ENCODE measurements around the gene RIC8B. TPM values are rescaled to one million over a fixed set of nuclear protein-coding genes. Genes with fewer than 3 reads are reported as not detected.

Gene RIC8B
- polyA plus RNA-seq, 12 donors, result 13.4 to 23.1 (median 16.9) TPM; not detected in 1

DNA sequence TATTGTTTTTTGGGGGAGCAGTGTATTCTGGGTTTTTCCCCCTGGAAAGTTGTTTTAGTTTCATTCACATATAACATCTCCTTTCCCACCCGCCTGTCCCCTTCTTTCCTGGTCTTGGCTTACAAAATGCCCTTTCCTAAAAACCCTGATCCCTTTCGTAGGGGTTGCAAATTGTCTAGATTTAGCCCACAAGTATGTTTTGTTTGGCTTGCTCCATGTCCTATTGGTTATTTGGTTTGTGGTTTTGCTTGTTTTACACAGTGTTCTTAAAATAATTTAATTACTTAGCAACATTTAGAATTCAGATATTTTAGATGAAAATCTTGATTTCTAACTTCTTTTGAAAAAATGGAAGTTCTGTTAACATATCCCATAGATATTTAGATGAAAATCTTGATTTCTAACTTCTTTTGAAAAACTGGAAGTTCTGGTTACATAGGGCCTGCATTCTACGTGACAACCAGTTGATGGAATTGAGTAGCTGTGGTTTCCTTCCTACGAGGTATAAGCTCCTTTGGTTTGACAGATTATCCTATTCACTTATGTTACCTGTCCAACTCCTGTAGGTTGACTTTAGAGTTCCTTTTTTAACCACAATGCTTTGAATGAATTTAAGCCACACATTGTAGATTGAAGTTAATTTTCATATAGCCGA is 92.1 kb downstream of the RIC8B start:
- DNase-seq, result no peak

DNA sequence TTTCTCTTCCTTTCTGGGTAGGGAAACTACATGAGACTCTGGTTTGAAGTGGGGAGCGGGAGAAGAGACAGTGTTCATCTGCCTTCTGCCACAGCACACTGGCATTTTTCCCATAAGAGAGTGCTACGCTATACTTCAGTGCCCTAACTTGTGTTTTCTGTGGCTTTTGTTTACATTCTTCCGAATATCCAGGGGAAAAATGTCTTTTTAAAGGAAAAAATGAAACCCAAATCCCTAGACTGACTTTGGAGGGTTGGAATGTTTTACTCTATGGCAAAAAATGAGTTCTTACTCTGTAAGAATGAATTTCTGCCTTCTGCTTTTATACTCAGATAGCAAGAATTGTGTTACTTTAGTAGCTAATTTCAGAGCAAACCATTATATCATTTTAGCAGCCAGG is 93.2 kb downstream of the RIC8B start:
- DNase-seq, result no peak

DNA sequence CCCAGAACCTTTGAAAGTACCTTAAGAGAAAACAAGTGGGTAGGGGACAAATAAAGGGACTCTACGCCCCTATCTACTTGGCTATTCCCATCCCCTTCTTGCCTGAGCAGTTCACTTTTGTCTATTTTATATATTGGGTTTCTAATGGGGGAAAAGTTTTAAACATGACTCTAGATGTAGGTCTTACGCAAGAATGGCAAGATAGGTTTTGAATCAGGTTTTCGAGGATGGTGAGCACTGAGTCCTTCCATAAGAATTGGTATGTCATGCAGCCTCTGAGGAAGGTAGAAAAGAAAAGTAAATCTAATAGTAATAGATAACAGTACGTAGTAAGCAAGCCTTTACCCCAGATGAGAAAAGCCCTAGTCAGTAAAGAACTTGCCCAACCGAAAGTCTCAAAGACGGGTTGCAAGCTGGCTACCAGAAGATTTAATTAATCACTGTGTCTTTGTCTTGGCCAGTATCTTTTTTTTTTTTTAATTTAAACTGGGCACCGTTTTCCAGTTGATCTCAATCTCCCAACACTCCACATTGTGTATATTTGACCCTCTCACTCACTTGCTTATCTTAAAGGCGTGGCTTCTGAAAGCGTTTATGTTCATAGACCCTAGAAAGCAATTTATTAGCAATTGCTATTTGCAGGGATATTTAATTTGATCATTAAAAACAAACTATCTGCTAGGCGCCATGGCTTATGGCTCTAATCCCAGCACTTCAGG is 94.7 kb downstream of the RIC8B start:
- no peak for DNase-seq

DNA sequence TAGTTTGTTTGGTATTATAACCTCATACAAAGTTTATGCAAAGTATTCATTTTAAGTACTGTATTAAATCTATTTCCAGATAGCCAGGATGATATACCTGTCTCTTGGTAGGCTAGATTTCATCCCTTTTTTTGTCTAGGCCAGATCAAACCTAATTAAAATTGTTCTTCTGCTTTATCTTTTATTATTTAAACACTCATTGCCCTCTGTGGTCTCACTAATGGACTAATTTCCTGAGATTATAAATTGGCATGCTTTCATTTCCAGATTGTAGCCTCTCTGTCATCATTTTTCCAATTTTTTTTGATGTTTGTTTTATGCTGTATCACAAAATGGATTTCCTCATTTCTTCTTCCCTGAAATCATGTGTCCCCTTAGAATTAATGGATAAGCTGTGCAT is 95.6 kb downstream of the RIC8B start:
- DNase-seq, result no peak

DNA sequence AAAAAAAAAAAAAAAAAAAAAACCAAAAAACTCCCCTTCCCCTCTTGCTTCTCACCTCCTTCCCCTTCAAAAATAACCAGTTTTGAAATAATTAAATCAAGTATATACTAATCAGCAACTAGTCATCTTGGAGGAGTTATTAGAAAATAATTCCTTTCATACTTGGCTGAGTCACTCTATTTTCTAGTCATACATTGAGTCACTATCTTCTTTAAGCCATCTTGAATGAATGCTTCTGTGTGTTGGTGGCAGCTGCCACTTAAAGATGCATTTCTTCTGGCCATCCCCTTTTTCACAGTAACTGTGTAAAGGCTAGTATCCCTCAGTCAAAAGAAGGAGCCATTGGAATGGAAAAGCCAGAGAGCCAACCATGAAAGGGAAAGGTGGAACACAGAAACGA is 97.0 kb downstream of the RIC8B start:
- no peak for DNase-seq

DNA sequence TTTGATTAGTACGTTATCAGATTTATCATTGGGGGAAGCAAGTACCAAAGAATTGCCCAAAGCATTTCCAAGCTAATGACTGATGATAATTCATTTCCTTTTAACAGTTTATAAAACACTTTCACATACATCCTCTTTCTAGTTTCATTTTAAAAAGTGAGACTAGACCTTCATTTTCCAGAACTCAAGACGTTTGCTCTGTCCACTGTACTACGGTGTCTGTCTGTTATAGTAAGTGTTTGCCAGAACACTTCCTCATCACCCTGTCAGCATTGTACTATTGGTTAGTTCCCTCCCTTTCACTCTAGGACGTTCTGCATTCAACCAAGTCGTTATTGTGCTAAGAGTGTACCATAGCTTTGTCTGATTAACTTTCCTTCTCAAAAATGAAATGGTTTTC is 99.5 kb downstream of the RIC8B start:
- no peak for DNase-seq

DNA sequence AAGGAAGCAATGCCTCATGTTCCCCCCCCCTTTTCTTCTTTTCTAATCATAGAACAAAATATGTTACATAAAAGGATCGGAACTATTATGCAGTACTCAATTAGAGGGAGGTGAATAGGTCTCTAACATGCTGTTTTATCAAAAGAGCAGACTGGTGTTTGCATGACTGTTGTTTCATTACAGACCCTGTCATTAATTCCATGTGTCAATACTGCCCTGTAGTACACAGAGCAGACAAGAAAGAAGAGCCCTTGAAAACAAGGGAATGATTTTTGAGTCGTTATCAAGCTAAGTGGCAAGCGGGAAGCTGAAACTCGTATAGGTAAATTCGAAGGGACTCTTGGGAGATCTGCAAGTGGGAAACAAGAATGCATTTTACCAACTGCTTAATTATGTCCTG is 104.3 kb downstream of the RIC8B start:
- no peak for DNase-seq

DNA sequence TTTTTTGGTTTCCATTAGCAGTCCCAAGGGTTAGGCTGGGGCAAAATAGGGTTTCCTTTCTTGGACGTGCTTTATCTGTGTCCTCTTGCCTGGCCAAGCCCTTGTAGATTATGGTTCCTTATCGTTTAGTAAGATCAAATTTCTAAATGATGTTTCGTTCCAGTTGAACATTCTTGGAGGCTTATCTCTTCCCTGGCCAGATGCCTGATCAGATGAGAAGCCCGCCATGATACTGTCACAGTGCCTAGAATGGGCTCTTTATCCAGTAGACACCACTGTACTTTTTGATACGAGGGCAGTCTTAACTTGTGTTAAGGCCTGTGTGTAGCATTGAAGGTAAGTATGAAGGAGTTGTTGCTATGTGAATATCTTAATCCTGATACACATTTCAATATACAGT is 105.1 kb downstream of the RIC8B start:
- DNase-seq, result no peak

DNA sequence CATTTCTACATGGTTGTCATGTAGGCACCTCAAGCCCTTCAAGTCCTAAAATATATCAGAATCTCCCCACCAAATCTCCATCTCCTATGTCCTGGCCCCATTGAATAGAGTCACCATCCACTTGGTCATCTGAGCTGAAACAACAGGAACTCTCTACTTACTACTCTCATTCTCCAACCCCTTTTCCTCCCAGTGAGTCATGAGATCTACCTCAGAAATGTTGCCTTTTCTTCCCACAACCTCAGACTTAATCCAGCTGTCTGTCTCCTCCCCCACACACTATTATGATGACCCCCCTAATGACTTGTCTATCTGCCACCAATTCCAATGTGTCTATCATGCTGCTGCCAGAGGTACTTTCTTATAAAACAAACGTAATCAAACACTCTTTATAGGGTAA is 108.9 kb downstream of the RIC8B start:
- DNase-seq, result no peak

DNA sequence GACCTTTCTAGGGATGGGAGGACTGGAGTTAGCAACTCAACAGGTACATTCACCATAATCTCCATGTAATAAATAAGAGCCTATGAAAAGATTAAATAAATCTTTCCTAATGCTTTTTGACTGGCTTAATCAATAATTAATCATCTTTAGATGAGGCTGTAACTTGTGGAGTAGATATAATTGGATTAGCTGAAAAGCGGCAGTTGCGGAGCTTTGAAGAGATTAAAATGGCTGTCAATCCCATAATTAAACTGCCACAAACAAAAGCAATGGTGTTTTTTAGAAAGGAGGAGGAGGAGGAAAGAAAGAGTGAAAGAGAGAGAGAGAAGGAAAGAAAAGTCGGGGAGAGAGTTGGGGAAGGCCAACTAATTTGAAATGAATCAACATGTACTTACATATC is 110.5 kb downstream of the RIC8B start:
- no peak for DNase-seq

DNA sequence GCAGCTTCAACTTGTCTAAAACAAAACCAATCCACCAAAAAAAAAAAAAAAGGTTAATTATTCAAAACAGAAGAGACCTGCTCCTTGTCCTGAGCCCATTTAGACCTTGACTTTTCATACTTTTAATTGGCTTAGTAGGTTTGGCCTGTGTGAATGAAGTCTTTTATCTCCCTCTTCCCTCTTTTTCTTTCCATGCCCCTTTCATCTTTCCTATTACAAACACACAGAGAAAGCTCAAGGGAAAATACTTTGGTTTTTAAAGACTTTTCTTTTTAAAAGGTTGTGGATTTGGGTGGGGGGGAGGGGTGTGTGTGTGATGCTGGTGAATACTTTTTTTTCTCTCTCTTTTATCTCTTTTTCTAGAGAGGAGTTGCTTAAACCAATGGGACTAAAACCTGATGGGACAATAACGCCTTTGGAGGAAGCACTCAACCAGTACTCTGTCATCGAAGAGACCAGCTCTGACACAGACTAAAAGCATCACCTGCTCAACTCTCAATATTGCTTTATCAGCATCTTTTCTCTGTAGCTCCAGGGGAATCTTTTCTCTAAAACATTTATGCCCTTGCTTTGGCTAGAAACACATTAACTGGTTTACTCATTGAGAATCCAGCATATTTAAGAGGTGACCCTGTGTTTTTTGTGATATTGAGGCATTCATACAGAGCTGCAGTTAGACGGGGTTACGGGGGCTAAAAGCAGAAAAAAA is 111.2 kb downstream of the RIC8B start:
- no peak for DNase-seq

DNA sequence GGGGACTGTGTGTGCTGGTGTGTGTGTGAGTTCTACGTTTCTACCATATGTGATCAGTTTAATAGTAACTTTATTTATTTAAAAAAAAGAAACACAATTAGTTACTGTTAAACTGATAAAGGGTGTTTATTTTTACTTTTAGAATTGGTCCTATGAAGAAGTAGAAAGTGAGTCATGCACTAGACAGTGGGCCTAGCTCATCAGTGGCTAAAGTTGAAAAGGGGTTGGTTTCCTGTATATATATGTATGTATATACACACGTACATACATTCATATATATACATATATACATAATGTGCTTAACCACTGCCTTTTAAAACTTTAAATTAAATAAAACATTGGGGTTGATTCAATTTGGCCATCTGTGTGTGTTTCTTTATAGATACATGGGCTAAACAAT is 112.5 kb downstream of the RIC8B start:
- DNase-seq, result no peak

DNA sequence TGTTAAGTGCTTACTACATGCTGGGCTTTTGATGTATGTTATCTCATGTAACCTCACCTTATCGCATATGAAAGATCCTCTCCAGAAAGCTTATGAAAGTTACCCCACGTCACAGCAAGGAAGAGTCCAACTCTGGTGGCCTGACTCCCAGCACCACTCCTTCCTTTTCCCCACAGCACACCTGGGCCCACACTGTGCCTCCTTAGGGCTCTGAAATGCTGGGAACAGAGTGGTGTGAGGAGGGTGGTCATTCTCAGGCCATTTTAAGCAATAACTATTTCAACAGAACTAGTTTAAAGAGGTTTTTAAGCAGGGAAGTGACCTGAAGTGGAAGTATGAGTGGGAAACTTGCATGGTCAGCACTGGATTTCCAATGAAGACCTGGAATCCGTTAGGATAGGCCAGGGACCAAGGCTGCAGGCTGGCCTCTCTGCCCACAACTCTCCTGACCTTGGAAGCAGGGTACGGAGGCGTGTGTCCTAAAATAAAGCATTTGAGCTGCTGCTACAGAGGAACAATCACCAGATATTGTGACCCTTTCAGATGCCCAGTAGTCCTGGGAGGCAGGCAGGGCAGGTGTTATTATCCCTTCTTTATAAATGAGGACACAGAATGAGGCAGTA is 114.0 kb downstream of the RIC8B start:
- no peak for DNase-seq

DNA sequence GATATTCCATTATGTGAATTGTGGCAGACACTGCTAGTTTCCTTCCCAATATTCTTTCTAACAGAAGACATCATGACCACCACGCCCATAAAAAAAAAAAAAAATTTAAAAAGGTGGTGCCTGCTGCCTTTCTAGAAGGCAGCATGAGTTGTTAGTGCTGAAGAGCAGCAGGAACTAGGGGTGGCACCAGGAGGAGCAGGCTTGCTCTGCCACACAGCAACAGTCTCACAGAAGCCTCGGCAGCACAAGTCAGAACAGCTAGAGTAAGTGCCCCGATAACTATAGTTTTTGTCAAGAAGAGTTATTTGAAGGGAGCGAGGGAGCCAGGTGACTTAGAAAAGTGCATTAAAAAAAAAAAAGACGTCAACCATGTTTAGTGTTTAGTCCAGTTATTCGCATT is 114.8 kb downstream of the RIC8B start:
- DNase-seq, result no peak

DNA sequence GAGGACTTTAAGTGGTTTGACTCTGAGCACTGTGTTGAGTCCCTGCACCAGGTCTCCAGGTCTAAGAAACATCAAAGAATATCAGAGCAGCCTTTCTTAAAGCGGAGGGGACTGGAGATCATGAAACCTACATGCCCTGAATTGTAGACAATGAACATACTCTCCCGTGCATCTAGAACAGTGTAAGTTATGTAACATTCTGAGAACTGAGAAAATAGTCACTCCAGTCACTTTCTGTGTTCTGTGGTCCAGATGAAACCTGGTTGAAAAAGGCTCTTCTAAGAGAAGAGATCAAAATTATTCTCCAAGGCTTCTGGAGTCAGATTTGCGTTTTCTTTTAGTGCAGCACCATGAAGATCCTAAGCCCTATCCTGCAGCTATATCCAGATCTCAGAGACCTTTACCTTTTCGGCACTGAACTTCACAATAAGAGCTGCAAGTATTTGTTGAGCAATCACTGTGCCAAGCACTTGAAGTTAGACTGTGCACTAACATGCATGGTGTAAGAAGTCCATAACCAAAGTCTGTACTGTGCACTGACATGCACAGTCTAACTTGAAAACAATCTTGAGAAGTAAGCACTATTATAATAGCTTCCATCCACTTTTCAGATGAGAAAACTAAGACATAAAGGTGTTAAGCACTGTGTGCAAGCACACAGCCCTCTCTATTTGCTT is 115.6 kb downstream of the RIC8B start:
- no peak for DNase-seq

DNA sequence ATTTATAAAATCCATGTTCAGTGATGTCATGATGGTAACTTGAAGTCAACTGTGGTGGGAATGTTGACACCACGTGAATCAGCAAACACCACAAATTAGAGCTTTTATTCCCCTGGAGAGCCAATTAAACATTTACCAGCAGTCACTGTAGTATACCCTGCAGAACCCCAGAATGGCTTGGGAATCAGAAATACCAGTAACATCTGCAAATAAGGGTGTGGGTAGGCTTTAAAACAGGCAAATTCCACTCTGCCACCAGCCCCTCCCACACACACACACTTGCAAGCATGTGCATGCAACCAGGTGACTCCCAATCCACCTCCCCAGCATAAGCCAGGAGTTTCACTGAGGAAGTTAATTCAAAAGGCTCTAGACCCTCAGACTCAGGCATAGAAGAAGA is 117.6 kb downstream of the RIC8B start:
- DNase-seq, result no peak

DNA sequence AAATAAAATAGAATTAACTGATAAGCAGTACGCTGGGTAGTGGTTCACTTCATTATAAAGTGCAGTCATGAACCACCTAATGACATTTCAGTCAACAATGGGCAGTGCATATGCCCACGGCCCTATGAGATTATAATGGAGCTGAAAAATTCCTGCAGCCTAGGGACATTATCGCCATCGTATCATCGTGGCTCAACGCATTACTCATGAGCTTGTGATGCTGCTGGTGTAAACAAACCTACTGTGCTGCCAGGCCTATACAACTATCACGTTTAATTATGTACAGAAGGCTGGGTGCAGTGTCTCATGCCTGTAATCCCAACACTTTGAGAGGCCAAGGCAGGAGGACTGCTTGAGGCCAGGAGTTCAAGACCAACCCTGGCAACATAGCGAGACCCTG is 119.0 kb downstream of the RIC8B start:
- no peak for DNase-seq

DNA sequence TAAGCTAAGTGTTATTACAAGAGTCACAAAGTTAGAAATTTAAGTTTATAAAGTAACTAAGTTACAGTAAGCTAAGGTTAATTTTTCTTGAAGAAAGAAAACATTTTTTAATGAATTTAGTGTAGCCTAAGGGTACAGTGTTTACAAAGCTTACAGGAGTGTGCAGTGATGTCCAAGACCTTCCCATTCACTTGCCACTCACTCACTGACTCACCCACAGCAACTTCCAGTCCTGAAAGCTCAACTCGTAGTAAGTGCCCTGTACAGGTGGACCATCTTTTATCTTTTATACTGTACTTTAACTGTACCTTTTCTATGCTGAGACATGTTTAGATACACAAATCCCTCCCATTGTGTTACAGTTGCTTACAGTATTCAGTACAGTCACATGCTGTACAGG is 120.3 kb downstream of the RIC8B start:
- DNase-seq, result no peak

DNA sequence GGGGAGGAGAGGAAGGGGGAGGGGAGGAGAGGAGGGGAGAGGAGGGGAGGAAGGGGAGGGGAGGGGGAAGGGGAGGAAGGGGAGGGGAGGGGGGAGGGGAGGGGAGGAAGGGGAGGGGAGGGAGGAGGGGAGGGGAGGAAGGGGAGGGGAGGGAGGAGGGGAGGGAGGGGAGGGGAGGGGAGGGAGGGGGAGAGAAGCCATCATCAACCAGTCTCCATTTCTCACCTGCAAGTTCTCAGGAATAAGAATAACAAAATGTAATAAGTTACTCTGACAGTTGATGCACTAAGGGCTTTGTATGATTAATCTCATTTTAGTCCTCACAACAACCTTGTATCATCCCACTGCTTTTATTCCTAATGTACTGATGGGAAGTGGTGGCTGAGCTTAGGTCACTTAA is 122.1 kb downstream of the RIC8B start:
- no peak for DNase-seq

DNA sequence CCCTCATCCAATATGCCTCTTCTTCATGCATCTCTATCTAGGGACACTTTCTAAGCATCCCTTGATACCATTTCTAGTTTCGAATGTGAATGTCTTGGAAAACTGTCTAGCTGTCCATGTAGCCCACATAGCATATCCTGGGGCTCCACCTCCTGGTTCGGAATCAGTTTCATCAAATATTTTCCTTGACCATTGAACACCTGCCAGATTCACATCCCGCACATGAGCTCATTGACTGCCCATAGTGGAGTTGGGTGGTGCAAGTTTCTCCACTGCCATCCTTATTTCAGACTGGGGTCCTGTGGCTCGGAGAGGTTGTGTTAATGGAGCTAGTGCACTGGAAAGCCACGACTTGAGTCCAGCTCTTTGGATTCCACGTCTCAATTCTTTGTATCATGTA is 122.6 kb downstream of the RIC8B start:
- DNase-seq, result no peak

DNA sequence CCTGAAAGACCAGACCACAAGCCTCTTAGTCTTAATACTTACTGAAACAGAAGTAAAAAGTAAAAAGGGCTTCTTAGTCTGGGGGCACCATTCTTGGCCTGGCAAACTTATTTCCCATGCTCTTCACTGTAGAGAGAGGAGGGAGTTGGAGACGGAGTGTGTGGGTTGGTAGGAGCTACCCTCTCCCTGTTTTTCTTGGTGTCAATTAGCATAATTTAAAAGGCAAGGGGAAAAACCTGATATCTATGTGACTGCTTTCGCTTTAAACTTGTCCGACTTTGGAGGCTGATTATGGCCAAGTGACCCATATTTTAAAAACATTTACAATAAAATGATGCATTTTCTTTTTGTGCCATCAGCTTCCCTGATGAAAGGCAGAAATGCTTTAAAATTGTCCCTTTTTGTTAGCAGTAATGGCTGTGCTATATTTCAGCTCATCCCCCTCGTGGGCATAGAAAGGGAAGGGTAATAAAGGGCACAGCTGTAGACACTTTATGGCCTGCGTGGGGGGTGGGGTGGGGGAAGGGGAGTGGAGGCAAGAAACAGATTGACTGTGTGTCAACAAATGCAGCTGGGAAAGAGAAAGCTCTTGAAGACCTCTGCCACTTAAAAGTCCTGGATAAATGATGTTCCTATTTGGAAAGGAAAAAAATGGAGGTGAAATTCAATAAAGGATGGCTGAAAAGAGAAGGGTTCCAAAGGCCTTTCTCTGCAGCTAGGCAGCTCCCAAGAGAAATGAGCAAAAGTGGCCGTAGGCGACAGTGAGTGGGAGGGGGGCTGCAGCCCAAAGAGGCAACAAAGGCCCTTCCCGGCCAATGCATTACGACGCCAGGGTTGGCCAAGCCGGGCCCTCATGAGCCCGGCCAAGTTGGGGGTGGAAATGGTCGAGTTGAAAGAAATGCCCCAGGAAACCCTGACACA is 123.8 kb downstream of the RIC8B start:
- no peak for DNase-seq
